GM12865 (cell line): ENCODE results near the gene PRRG2.

Source experiments
- DNase-seq: peaks from one replicate; pipeline ENCODE4 v3.0.0; 2010; ENCODE audit warnings: low read depth
- H3K4me3 ChIP-seq: 2 replicates; pipeline ENCODE4 v1.5.1; 2011; ENCODE audit warnings: mild to moderate bottlenecking, low read depth, low read length, control low read depth
- CTCF ChIP-seq: IDR thresholded peaks from 2 replicates; pipeline ENCODE4 v1.5.1; 2011; ENCODE audit warnings: low read length, control low read depth, low read depth, inconsistent platforms; ENCODE audit not compliant: insufficient read depth; ENCODE audit errors: missing control alignments

PRRG2 gene

GRCh38 chr19:49597703-49597974 is 16.5 kb downstream of the PRRG2 start:
- TF ChIP-seq CTCF, result no peak
- DNase-seq, result no peak

GRCh38 chr19:49599378-49600295 is 18.5 kb downstream of the PRRG2 start:
- no peak overlapping the region for H3K4me3 ChIP-seq
- TF ChIP-seq CTCF, result no peak
- DNase-seq, result no peak

More at GRCh38 chr19:49597703-49597974, 16.5 kb downstream of the PRRG2 start:
- no peak overlapping the region for H3K4me3 ChIP-seq

GRCh38 chr19:49601482-49602038 is 20.4 kb downstream of the PRRG2 start:
- no peak for DNase-seq
- no peak for TF ChIP-seq CTCF

GRCh38 chr19:49602806-49603205 is 21.7 kb downstream of the PRRG2 start:
- no peak overlapping the region for H3K4me3 ChIP-seq
- no peak for DNase-seq
- no peak for TF ChIP-seq CTCF

More at GRCh38 chr19:49601482-49602038, 20.4 kb downstream of the PRRG2 start:
- H3K4me3 ChIP-seq, result no peak overlapping the region

- DNase-seq, result no peak
- TF ChIP-seq CTCF, result no peak
Observed at GRCh38 chr19:49605605-49606004, 24.5 kb downstream of the PRRG2 start.

GRCh38 chr19:49609499-49610092 is 28.5 kb downstream of the PRRG2 start:
- no peak for TF ChIP-seq CTCF
- DNase-seq, result no peak
- no peak overlapping the region for H3K4me3 ChIP-seq

More at GRCh38 chr19:49605605-49606004, 24.5 kb downstream of the PRRG2 start:
- H3K4me3 ChIP-seq, result no peak overlapping the region
